Astrocyte (in vitro differentiated cells and primary cell): ENCODE data around the gene KIAA0232. TPM values are rescaled to one million over a fixed set of nuclear protein-coding genes. Genes with fewer than 3 reads are reported as not detected.
"Not testable (repeated sequence)": the region's sequence is repeated elsewhere in the genome, so short reads cannot be mapped to it uniquely, and the experiment has no call there.

Experiments used
- DNase-seq: peaks from one replicate; pipeline ENCODE4 v3.0.0-alpha.2; 2010; ENCODE audit warnings: low read depth
- FAIRE-seq: peaks from 2 replicates; lab custom pipeline; 2011; peaks lifted over from hg19 to GRCh38; lab: Jason Lieb, UNC
- H2AFZ ChIP-seq: 2 replicates; pipeline ENCODE4 v1.6.0; 2012; ENCODE audit warnings: low read depth, low read length, inconsistent platforms
- H3K27ac ChIP-seq: 2 replicates; pipeline ENCODE4 v1.5.1; 2011; ENCODE audit warnings: low read depth, low read length, inconsistent platforms
- H3K27me3 ChIP-seq: 2 replicates; pipeline ENCODE4 v1.6.0; 2011; ENCODE audit warnings: low read length, inconsistent platforms; ENCODE audit not compliant: insufficient read depth
- H3K36me3 ChIP-seq: 2 replicates; pipeline ENCODE4 v1.5.1; 2011; ENCODE audit warnings: low read length, inconsistent platforms; ENCODE audit not compliant: insufficient read depth
- H3K4me1 ChIP-seq: 2 replicates; pipeline ENCODE4 v1.5.1; 2011; ENCODE audit warnings: low read length, inconsistent platforms; ENCODE audit not compliant: insufficient read depth
- H3K4me2 ChIP-seq: 2 replicates; pipeline ENCODE4 v1.6.0; 2012; ENCODE audit warnings: low read length, inconsistent platforms
- H3K4me3 ChIP-seq: 2 replicates; pipeline ENCODE4 v1.5.1; 2011; ENCODE audit warnings: low read depth, mild to moderate bottlenecking, low read length, inconsistent platforms; ENCODE audit not compliant: insufficient read depth
- H3K79me2 ChIP-seq: 2 replicates; pipeline ENCODE4 v1.6.0; 2012; ENCODE audit warnings: mild to moderate bottlenecking, low read length, inconsistent platforms; ENCODE audit not compliant: insufficient read depth
- H3K9ac ChIP-seq: 2 replicates; pipeline ENCODE4 v1.6.0; 2012; ENCODE audit warnings: mild to moderate bottlenecking, low read length, inconsistent platforms
- H3K9me3 ChIP-seq: 2 replicates; pipeline ENCODE4 v1.5.1; 2012; ENCODE audit warnings: low read depth, mild to moderate bottlenecking, low read length, inconsistent platforms; ENCODE audit not compliant: insufficient read depth
- H4K20me1 ChIP-seq: 2 replicates; pipeline ENCODE4 v1.6.0; 2012; ENCODE audit warnings: low read length, inconsistent platforms; ENCODE audit not compliant: insufficient read depth
- H3K27ac Mint-ChIP-seq: one replicate; pipeline ENCODE4 v1.8.0; 2021; ENCODE audit warnings: mild to moderate bottlenecking, mixed read lengths; ENCODE audit not compliant: unreplicated experiment
- H3K27me3 Mint-ChIP-seq: one replicate; pipeline ENCODE4 v1.8.0; 2021; ENCODE audit warnings: low read depth, mixed read lengths; ENCODE audit not compliant: unreplicated experiment
- H3K36me3 Mint-ChIP-seq: one replicate; pipeline ENCODE4 v1.8.0; 2021; ENCODE audit warnings: low read depth, mixed read lengths; ENCODE audit not compliant: unreplicated experiment
- H3K4me1 Mint-ChIP-seq: one replicate; pipeline ENCODE4 v1.8.0; 2021; ENCODE audit warnings: low read depth, mixed read lengths; ENCODE audit not compliant: unreplicated experiment
- H3K4me3 Mint-ChIP-seq: one replicate; pipeline ENCODE4 v1.8.0; 2021; ENCODE audit warnings: mild to moderate bottlenecking, moderate library complexity, mixed read lengths; ENCODE audit not compliant: unreplicated experiment
- H3K9me3 Mint-ChIP-seq: one replicate; pipeline ENCODE4 v1.8.0; 2021; ENCODE audit warnings: mild to moderate bottlenecking, mixed read lengths; ENCODE audit not compliant: unreplicated experiment
- CTCF ChIP-seq: IDR thresholded peaks from 2 replicates; pipeline ENCODE4 v1.5.1; 2011; ENCODE audit warnings: low read depth, mild to moderate bottlenecking, inconsistent platforms, low read length, moderate library complexity; ENCODE audit not compliant: insufficient read depth
- EZH2 ChIP-seq: IDR thresholded peaks from 2 replicates; pipeline ENCODE4 v1.6.1; 2012; ENCODE audit warnings: mild to moderate bottlenecking, low read length, inconsistent platforms; ENCODE audit not compliant: insufficient read depth
- total RNA-seq: library from RNA; stranded (reverse); gene quantifications from 2 replicates; pipeline ENCODE4 v1.2.1, GENCODE V29; 2021

The KIAA0232 gene
- total RNA-seq, 1 donor from 2014 or later, result 27.6 TPM

- Histone ChIP-seq H3K36me3 (peaks cover 3% of the 10 kb centered on the region), H3K27ac (no peak overlapping the region), H3K9ac (no peak overlapping the region), H2AFZ (no peak overlapping the region), H3K4me3 (no peak overlapping the region), H3K9me3 (no peaks in the 10 kb centered on the region), H4K20me1 (peaks cover 66% of the 10 kb centered on the region), H3K79me2 (peaks cover 74% of the 10 kb centered on the region), H3K27me3 (no peaks in the 10 kb centered on the region), H3K4me2 (no peak overlapping the region), H3K4me1 (peaks cover 7% of the 10 kb centered on the region)
- no peak overlapping the region for H3K27ac Mint-ChIP-seq
- no peak for DNase-seq
- H3K4me1 Mint-ChIP-seq, result peaks cover 18% of the 10 kb centered on the region
- H3K36me3 Mint-ChIP-seq, result peaks cover 4% of the 10 kb centered on the region
- peak overlapping the region; percentile 58 for H3K4me3 Mint-ChIP-seq
- H3K27me3 Mint-ChIP-seq, result no peaks in the 10 kb centered on the region
- no peak for FAIRE-seq
- TF ChIP-seq EZH2 (no peak), CTCF (no peak)
- no peaks in the 10 kb centered on the region for H3K9me3 Mint-ChIP-seq
Observed at GRCh38 chr4:6785572-6785925, 3.0 kb downstream of the KIAA0232 start.

GRCh38 chr4:6788123-6788522 lies 5.6 kb downstream of the KIAA0232 start:
- H3K36me3 ChIP-seq, result peaks cover 3% of the 10 kb centered on the region
- H3K9me3 ChIP-seq, result no peaks in the 10 kb centered on the region
- Mint-ChIP-seq H3K27ac (no peak overlapping the region), H3K4me1 (peaks cover 18% of the 10 kb centered on the region), H3K36me3 (peaks cover 12% of the 10 kb centered on the region), H3K27me3 (no peaks in the 10 kb centered on the region), H3K9me3 (no peaks in the 10 kb centered on the region), H3K4me3 (no peak overlapping the region)
- TF ChIP-seq CTCF (no peak), EZH2 (no peak)
- H3K79me2 ChIP-seq, result peaks cover 98% of the 10 kb centered on the region
- H2AFZ ChIP-seq, result no peak overlapping the region
- H3K4me3 ChIP-seq, result no peak overlapping the region
- no peak overlapping the region for H3K27ac ChIP-seq
- H3K27me3 ChIP-seq, result no peaks in the 10 kb centered on the region
- H4K20me1 ChIP-seq, result peaks cover 85% of the 10 kb centered on the region
- peaks cover 7% of the 10 kb centered on the region for H3K4me1 ChIP-seq
- H3K9ac ChIP-seq, result no peak overlapping the region
- no peak overlapping the region for H3K4me2 ChIP-seq
- FAIRE-seq, result no peak
- DNase-seq, result no peak

- H3K4me1 ChIP-seq, H3K4me2 ChIP-seq, H3K9me3 Mint-ChIP-seq, DNase-seq, H3K4me1 Mint-ChIP-seq, FAIRE-seq, H3K9me3 ChIP-seq, H3K27ac Mint-ChIP-seq, H3K27me3 ChIP-seq, H2AFZ ChIP-seq, H3K4me3 ChIP-seq, H3K4me3 Mint-ChIP-seq, H3K27ac ChIP-seq, H3K27me3 Mint-ChIP-seq, H3K36me3 ChIP-seq, H3K9ac ChIP-seq: not testable (repeated sequence)
- H3K36me3 Mint-ChIP-seq, result peaks cover 17% of the 10 kb centered on the region
- H4K20me1 ChIP-seq, result peaks cover 83% of the 10 kb centered on the region
- peaks cover 99% of the 10 kb centered on the region for H3K79me2 ChIP-seq
Observed at GRCh38 chr4:6791245-6791644, 8.7 kb downstream of the KIAA0232 start.

GRCh38 chr4:6791796-6792195 lies 9.3 kb downstream of the KIAA0232 start:
- DNase-seq, H3K27me3 ChIP-seq, H3K9me3 ChIP-seq, H3K9me3 Mint-ChIP-seq, H3K9ac ChIP-seq, H3K4me3 ChIP-seq, H3K4me3 Mint-ChIP-seq, H3K27ac ChIP-seq, H3K27ac Mint-ChIP-seq, FAIRE-seq, H3K27me3 Mint-ChIP-seq, H2AFZ ChIP-seq, H3K36me3 ChIP-seq, H3K4me2 ChIP-seq, H3K4me1 Mint-ChIP-seq, H3K4me1 ChIP-seq: not testable (repeated sequence)
- peaks cover 98% of the 10 kb centered on the region for H3K79me2 ChIP-seq
- H3K36me3 Mint-ChIP-seq, result peaks cover 17% of the 10 kb centered on the region
- H4K20me1 ChIP-seq, result peaks cover 83% of the 10 kb centered on the region
